Measurements from ENCODE around the gene DIAPH2.

DNA sequence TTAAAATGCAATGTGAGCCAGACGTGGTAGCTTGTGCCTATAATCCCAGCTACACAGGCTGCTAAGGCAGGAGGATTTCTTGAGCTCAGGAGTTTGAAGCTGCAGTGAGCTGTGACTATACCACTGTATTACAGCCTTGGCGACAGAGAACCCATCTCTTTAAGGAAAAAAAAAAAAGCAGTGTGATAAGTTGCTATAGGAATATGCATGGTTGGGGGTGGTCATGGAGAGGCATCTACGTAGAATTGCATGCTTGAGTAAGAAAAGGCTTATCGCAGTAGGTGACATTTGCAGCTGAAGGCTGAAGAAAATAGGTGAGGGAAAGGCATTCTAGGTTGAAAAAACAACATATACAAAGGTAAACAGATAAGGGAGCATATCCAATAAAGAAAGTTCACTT, 4.1 kb downstream of the DIAPH2 start:
- TF ChIP-seq, protein P1, sequence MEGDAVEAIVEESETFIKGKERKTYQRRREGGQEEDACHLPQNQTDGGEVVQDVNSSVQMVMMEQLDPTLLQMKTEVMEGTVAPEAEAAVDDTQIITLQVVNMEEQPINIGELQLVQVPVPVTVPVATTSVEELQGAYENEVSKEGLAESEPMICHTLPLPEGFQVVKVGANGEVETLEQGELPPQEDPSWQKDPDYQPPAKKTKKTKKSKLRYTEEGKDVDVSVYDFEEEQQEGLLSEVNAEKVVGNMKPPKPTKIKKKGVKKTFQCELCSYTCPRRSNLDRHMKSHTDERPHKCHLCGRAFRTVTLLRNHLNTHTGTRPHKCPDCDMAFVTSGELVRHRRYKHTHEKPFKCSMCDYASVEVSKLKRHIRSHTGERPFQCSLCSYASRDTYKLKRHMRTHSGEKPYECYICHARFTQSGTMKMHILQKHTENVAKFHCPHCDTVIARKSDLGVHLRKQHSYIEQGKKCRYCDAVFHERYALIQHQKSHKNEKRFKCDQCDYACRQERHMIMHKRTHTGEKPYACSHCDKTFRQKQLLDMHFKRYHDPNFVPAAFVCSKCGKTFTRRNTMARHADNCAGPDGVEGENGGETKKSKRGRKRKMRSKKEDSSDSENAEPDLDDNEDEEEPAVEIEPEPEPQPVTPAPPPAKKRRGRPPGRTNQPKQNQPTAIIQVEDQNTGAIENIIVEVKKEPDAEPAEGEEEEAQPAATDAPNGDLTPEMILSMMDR (IDR thresholded peaks at IDR 0.05), result no peak
- TF ChIP-seq POLR2A (IDR thresholded peaks at IDR 0.05), result no peak

Data from esophagus squamous epithelium (tissue), 4 donors.